GM20431 (cell line): ENCODE results near the gene ITPKC.
"Not testable (repeated sequence)": the region's sequence is repeated elsewhere in the genome, so short reads cannot be mapped to it uniquely, and the experiment has no call there.

Source experiments
- in situ Hi-C: fragments of 300-500 bp; cut with MseI, MboI; formaldehyde crosslinking; loops from one replicate; pipeline ENCODE4 v1.15.0; 2020; ENCODE audit warnings: low sequenced_read_pairs; ENCODE audit not compliant: unreplicated experiment

Gene ITPKC

GRCh38 chr19:40784146-40784545, 67.2 kb downstream of the ITPKC start:
- in situ Hi-C loops = not testable (repeated sequence)

- in situ Hi-C loops = no loop called here
These were observed 68.6 kb downstream of the ITPKC start for GRCh38 chr19:40785526-40785925.

DNA sequence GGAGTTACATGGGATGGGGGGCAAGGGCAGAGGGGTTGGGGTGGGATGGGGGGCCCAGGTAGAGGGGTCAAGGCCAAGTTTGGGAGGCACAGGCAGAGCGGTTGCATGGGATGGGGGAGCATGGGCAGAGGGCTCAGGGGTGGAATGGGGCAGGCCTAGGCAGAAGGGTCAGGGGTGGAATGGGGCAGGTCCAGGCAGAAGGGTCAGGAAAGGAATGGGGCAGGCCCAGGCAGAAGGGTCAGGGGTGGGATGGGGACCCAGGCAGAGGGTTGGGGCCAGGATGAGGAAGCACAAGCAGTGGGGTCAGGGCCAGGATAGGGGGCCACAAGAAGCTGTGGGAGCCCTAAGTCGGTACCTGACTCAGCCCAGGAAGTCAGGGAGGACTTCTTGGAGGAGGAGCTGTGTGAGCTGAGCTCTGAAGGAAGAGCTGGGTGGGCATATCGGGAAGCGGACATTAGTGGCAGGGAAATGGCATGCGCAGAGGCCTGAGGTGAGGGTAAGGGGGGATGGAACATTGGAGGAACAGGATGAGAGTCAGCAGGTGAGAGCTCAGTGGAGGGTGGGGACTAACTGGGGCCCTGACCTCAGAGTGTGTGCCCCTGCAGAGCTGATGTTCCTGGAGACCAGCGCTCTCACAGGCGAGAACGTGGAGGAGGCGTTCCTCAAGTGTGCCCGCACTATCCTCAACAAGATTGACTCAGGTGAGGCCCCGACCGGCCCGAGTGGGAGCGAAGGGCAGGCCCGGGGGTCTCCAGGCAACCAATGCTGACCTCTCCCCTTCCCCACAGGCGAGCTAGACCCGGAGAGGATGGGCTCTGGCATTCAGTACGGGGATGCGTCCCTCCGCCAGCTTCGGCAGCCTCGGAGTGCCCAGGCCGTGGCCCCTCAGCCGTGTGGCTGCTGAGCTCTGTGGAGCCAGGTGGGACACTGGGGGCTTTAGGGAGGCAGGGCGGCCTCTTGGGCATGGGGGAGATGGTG, 69.4 kb downstream of the ITPKC start:
- in situ Hi-C loops = no loop called here
